Lower lobe of right lung (tissue), 2 donors: ENCODE results near the gene TMEM17. TPM values are rescaled to one million over a fixed set of nuclear protein-coding genes. Genes with fewer than 3 reads are reported as not detected.

Experiments
- ATAC-seq, 2 donors: fragments of 200-7000 bp; cut with Tn5 transposase; one replicate each; pipeline ENCODE4 v1.9.1; 2020 to 2022; ENCODE audit warnings: mild to moderate bottlenecking in 2 of 2, moderate library complexity in 2 of 2
- DNase-seq: peaks from one replicate; pipeline ENCODE4 v3.0.0-alpha.2; 2020
- H3K27ac ChIP-seq: fragments of 200-600 bp; one replicate; pipeline ENCODE4 v1.8.0; 2022
- H3K27me3 ChIP-seq: fragments of 200-600 bp; one replicate; pipeline ENCODE4 v1.8.0; 2022; ENCODE audit warnings: low read depth
- H3K36me3 ChIP-seq: fragments of 200-600 bp; one replicate; pipeline ENCODE4 v1.8.0; 2022; ENCODE audit warnings: mild to moderate bottlenecking
- H3K4me1 ChIP-seq: fragments of 200-600 bp; one replicate; pipeline ENCODE4 v1.8.0; 2022
- H3K4me3 ChIP-seq: fragments of 200-600 bp; one replicate; pipeline ENCODE4 v1.8.0; 2022; ENCODE audit warnings: mild to moderate bottlenecking
- H3K9me3 ChIP-seq: fragments of 200-600 bp; one replicate; pipeline ENCODE4 v1.8.0; 2022
- CTCF ChIP-seq: fragments of 200-600 bp; IDR thresholded peaks from one replicate; pipeline ENCODE4 v1.8.0; 2022; ENCODE audit warnings: antibody characterized with exemption, mild to moderate bottlenecking
- intact Hi-C: fragments of 100-400 bp; cut with DNase I; formaldehyde crosslinking; loops from one replicate; pipeline ENCODE4 v1.11.0; 2022
- total RNA-seq: library from RNA; stranded (reverse); fragmentation: NEBNext Ultra II Directional; extraction: Animal tissue kit (Norgen Biotek cat#: 25700); gene quantifications from one replicate; pipeline ENCODE4 v1.2.1, GENCODE V29; 2021
- donor health status: DM: no; HTN: yes; CAD: no; lungs with severe emphysema.

TMEM17 gene
- total RNA-seq, 1 donor from 2014 or later = 1.8 TPM

GRCh38 chr2:62458206-62458641 lies 47.8 kb downstream of the TMEM17 start:
- Histone ChIP-seq H3K4me3 (no peak overlapping the region), H3K27ac (no peak overlapping the region), H3K4me1 (no peaks in the 10 kb centered on the region), H3K9me3 (no peaks in the 10 kb centered on the region), H3K27me3 (no peaks in the 10 kb centered on the region), H3K36me3 (no peaks in the 10 kb centered on the region)
- intact Hi-C loops = no loop called here
- ATAC-seq (no peak), DNase-seq (no peak)
- no peak for TF ChIP-seq CTCF

- Histone ChIP-seq H3K4me1 (no peaks in the 10 kb centered on the region), H3K27ac (no peak overlapping the region), H3K36me3 (no peaks in the 10 kb centered on the region), H3K27me3 (no peaks in the 10 kb centered on the region), H3K9me3 (no peaks in the 10 kb centered on the region), H3K4me3 (peak overlapping the region; percentile 67)
- intact Hi-C loops = loop anchor here (2.0 kb wide), 1 partner anchor 317 kb away; no protein-coding TSS in a partner anchor
- DNase-seq (no peak), ATAC-seq (no peak)
- no peak for TF ChIP-seq CTCF
Observed at GRCh38 chr2:62457556-62457955, 48.4 kb downstream of the TMEM17 start.

GRCh38 chr2:62456721-62457539 lies 49.1 kb downstream of the TMEM17 start:
- Histone ChIP-seq H3K9me3 (no peaks in the 10 kb centered on the region), H3K36me3 (no peaks in the 10 kb centered on the region), H3K4me3 (peak overlapping the region; percentile 67), H3K27me3 (no peaks in the 10 kb centered on the region), H3K4me1 (no peaks in the 10 kb centered on the region), H3K27ac (peak overlapping the region; percentile 78)
- TF ChIP-seq CTCF = peak; percentile 96
- DNase-seq (peak; percentile 79), ATAC-seq (peak; percentile 94 to 97)
- intact Hi-C loops = loop anchor here (2.0 kb wide), 1 partner anchor 318 kb away; no protein-coding TSS in a partner anchor

GRCh38 chr2:62455957-62456692 lies 49.9 kb downstream of the TMEM17 start:
- Histone ChIP-seq H3K9me3 (no peaks in the 10 kb centered on the region), H3K4me1 (no peaks in the 10 kb centered on the region), H3K27me3 (no peaks in the 10 kb centered on the region), H3K27ac (no peak overlapping the region), H3K4me3 (no peak overlapping the region), H3K36me3 (no peaks in the 10 kb centered on the region)
- no peak for DNase-seq
- intact Hi-C loops = loop anchor here (2.0 kb wide), 1 partner anchor 319 kb away; no protein-coding TSS in a partner anchor
- no peak for ATAC-seq
- TF ChIP-seq CTCF = no peak

- Histone ChIP-seq H3K27me3 (no peaks in the 10 kb centered on the region), H3K4me1 (no peaks in the 10 kb centered on the region), H3K4me3 (no peak overlapping the region), H3K27ac (no peak overlapping the region), H3K36me3 (no peaks in the 10 kb centered on the region), H3K9me3 (no peaks in the 10 kb centered on the region)
- no peak for DNase-seq
- TF ChIP-seq CTCF = no peak
- no peak for ATAC-seq
- intact Hi-C loops = no loop called here
Observed at GRCh38 chr2:62453955-62454354, 52.0 kb downstream of the TMEM17 start.
